PC-3 (cell line): Measurements from ENCODE around the gene RAB33B.

Source experiments
- CTCF ChIP-seq: fragments of 300-600 bp; sonication (generic); conservative IDR thresholded peaks from 2 replicates; pipeline ENCODE4 v1.5.1; 2017; ENCODE audit warnings: antibody characterized with exemption, low read depth, mild to moderate bottlenecking, low read length
- EZH2 ChIP-seq: fragments of 300-600 bp; sonication (generic); IDR thresholded peaks from one replicate; pipeline ENCODE4 v1.6.1; 2017; ENCODE audit warnings: antibody characterized with exemption, mild to moderate bottlenecking, low read length; ENCODE audit not compliant: unreplicated experiment
- EZH2phosphoT487 ChIP-seq: fragments of 300-600 bp; sonication (generic); IDR thresholded peaks from 2 replicates; pipeline ENCODE4 v1.6.1; 2018; ENCODE audit warnings: mild to moderate bottlenecking, antibody characterized with exemption, low read length, borderline replicate concordance

- no peak for TF ChIP-seq CTCF
- no peak for TF ChIP-seq EZH2
- no peak for TF ChIP-seq EZH2phosphoT487
Measured at GRCh38 chr4:139443661-139444060, 10.3 kb upstream of the RAB33B start.
